ENCODE results near the gene FHOD3. TPM values are rescaled to one million over a fixed set of nuclear protein-coding genes. Genes with fewer than 3 reads are reported as not detected.

Gene FHOD3
- total and polyA plus RNA-seq, 4 donors, result 6.2 to 42.0 (median 20.4) TPM

DNA sequence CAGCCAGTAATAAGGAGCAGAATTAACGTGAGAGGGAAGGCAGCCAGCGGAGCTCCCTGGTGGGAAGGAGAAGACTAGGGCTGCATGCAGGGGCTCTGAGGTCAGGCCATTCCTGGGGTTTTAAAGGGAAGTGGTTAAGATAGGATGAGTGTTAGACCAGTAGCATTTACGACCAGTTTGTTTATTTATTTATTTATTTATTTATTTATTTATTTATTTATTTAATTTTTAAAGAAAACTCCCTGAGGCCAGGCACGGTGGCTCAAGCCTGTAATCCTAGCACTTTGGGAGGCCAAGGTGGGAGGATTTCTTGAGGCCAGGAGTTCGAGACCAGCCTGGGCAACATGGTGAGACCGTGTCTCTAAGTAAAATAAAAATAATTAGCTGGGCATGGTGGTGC is 152.8 kb downstream of the FHOD3 start:
- H3K27ac ChIP-seq (ENCODE audit: low read depth in 1 of 2, low read length in 2 of 2), result no peak overlapping the region
- 67 to 69% methylated on average over 6 of the region's 6 CpGs for WGBS, 2 donors
- no peak overlapping the region for H3K4me3 ChIP-seq (ENCODE audit: low read length in 2 of 2)
- intact Hi-C loops (cut with DNase I), result no loop called here
- peaks cover 2 to 6% of the 10 kb centered on the region in 2 donors for H3K4me1 ChIP-seq (ENCODE audit: control insufficient read depth in 1 of 2, insufficient read depth in 2 of 2, low read length in 2 of 2)
- H3K27me3 ChIP-seq (ENCODE audit: control insufficient read depth in 1 of 2, insufficient read depth in 2 of 2, low read length in 1 of 2), result no peaks in the 10 kb centered on the region
- no peaks in the 10 kb centered on the region for H3K9me3 ChIP-seq (ENCODE audit: control insufficient read depth, low read length)
- ATAC-seq (ENCODE audit: low FRiP score), result no peak
- no peak for DNase-seq
- H3K36me3 ChIP-seq (ENCODE audit: control insufficient read depth in 1 of 2, insufficient read depth in 2 of 2, low read length in 1 of 2), result no peaks in the 10 kb centered on the region

DNA sequence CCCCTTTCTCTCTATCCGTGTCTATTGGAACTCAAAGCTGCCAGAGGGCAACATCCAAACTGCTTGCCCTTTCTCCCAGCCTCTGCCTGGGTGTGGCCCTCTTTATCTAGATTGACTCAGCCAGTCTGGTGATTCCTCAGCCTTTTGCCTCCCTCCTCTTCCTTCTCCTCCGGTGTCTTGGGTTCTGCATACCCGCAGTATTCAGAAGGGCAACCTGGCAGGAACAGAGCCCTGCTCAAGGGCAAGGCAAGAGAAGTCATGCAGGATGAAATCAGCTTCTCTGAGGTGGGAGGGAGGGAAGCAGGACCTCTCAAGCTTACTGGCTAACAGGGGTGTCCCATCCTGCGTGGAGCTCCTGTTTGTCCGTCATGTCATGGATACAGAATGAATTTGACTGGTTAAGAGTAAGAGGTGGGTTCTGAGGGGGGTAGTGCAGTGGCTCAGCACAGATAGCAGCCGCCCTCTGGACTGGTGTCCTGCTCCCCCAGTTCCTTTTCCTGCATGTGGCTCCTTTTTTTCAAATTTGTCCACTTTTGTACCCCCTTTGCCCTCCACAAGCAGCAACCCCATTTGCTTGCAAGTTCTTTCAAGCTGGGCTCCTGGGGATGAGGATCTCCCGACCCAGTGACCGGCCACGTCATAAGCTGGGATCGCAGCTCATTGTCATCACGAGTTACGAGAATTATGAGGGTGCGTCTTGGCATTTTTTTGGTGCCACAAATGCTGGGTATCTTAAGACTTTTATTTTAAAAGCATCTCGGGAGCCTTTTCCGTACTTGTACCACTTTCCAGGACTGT is 154.1 kb downstream of the FHOD3 start:
- ATAC-seq (ENCODE audit: low FRiP score) (no peak), DNase-seq (no peak)
- intact Hi-C loops (cut with DNase I), result no loop called here
- 89% methylated on average over 15 of the region's 15 CpGs for WGBS, 2 donors
- Histone ChIP-seq H3K36me3 (ENCODE audit: control insufficient read depth in 1 of 2, insufficient read depth in 2 of 2, low read length in 1 of 2) (no peaks in the 10 kb centered on the region), H3K4me1 (ENCODE audit: control insufficient read depth in 1 of 2, insufficient read depth in 2 of 2, low read length in 2 of 2) (peaks cover 2 to 6% of the 10 kb centered on the region in 2 donors), H3K27me3 (ENCODE audit: control insufficient read depth in 1 of 2, insufficient read depth in 2 of 2, low read length in 1 of 2) (no peaks in the 10 kb centered on the region), H3K4me3 (ENCODE audit: low read length in 2 of 2) (no peak overlapping the region), H3K27ac (ENCODE audit: low read depth in 1 of 2, low read length in 2 of 2) (no peak overlapping the region), H3K9me3 (ENCODE audit: control insufficient read depth, low read length) (no peaks in the 10 kb centered on the region)

DNA sequence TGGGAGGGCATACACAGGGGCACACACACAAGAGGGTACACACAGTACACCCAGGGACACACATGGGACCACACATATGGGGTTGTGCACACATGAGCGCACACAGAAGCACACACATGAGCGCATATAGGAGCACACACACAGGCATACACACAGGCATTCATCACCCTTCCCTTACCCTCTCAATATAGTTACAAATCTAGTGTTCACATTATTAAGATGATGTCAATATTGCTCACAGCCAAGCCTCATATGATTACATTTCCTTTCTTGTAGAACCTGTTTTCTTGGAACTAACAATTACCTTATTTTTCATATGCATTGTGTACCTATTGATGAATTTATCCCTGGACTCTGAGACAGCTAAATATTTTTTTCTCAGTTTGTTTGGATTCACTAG is 156.7 kb downstream of the FHOD3 start:
- Histone ChIP-seq H3K27ac (ENCODE audit: low read depth in 1 of 2, low read length in 2 of 2) (no peak overlapping the region), H3K4me3 (ENCODE audit: low read length in 2 of 2) (no peak overlapping the region), H3K36me3 (ENCODE audit: control insufficient read depth in 1 of 2, insufficient read depth in 2 of 2, low read length in 1 of 2) (no peaks in the 10 kb centered on the region), H3K9me3 (ENCODE audit: control insufficient read depth, low read length) (no peaks in the 10 kb centered on the region), H3K4me1 (ENCODE audit: control insufficient read depth in 1 of 2, insufficient read depth in 2 of 2, low read length in 2 of 2) (no peaks in the 10 kb centered on the region), H3K27me3 (ENCODE audit: control insufficient read depth in 1 of 2, insufficient read depth in 2 of 2, low read length in 1 of 2) (no peaks in the 10 kb centered on the region)
- intact Hi-C loops (cut with DNase I), result no loop called here
- ATAC-seq (ENCODE audit: low FRiP score) (no peak), DNase-seq (no peak)
- 97 to 100% methylated on average over 2 of the region's 2 CpGs for WGBS, 2 donors

DNA sequence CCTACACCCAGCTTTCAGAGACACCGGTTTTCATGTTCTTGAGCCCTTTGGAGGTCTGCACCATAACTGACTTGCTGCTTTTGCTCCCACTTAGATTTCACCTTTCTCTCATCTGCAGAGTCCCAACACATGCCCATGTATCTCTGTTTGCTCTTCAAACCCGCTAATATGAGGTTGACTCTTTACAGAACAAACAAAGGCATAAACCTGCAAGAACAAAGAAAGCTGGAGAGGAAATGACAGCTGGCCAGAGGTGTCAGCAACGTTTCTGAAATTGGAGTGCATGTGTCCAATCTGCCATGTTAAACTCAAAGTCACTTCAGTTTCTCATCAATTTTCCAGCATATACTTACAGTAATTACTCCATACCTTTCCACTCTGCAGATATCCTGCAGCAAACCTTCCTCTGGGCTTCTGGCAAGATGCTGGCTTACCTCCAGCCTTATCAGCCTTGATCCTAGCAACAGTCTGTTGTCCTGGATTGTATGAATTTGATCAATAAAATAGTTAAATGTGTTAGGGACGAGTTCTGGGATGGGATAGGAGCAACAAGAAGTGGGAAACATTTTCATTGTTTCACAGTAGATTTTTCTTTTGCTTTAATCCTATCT is 157.4 kb downstream of the FHOD3 start:
- H3K36me3 ChIP-seq (ENCODE audit: control insufficient read depth in 1 of 2, insufficient read depth in 2 of 2, low read length in 1 of 2), result no peaks in the 10 kb centered on the region
- no peaks in the 10 kb centered on the region for H3K4me1 ChIP-seq (ENCODE audit: control insufficient read depth in 1 of 2, insufficient read depth in 2 of 2, low read length in 2 of 2)
- H3K4me3 ChIP-seq (ENCODE audit: low read length in 2 of 2), result no peak overlapping the region
- WGBS, 2 donors, result 75 to 77% methylated on average over 4 of the region's 4 CpGs
- no peak for DNase-seq
- no peaks in the 10 kb centered on the region for H3K27me3 ChIP-seq (ENCODE audit: control insufficient read depth in 1 of 2, insufficient read depth in 2 of 2, low read length in 1 of 2)
- no peak overlapping the region for H3K27ac ChIP-seq (ENCODE audit: low read depth in 1 of 2, low read length in 2 of 2)
- H3K9me3 ChIP-seq (ENCODE audit: control insufficient read depth, low read length), result no peaks in the 10 kb centered on the region
- intact Hi-C loops (cut with DNase I), result no loop called here
- no peak for ATAC-seq (ENCODE audit: low FRiP score)

DNA sequence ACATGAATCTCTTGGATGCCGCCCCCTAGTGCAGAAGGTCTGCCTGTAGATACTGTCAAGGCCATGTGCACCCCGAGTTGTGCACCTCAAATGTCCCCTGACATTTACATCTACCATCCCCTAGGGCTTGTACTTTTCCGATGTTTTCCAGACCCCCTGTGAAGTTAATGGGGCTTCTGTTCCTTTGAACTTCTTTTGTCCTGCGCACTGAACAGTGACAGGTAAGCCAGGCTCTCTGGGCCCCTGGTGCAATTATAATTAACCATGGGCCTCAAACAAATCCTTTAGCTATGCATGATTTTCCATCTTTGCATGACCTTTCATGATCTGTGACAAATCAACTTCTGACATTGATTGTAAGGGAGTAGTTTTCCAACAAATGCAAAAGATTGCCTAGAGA is 158.4 kb downstream of the FHOD3 start:
- intact Hi-C loops (cut with DNase I), result no loop called here
- ATAC-seq (ENCODE audit: low FRiP score) (no peak), DNase-seq (no peak)
- Histone ChIP-seq H3K27me3 (ENCODE audit: control insufficient read depth in 1 of 2, insufficient read depth in 2 of 2, low read length in 1 of 2) (no peaks in the 10 kb centered on the region), H3K36me3 (ENCODE audit: control insufficient read depth in 1 of 2, insufficient read depth in 2 of 2, low read length in 1 of 2) (no peaks in the 10 kb centered on the region), H3K4me3 (ENCODE audit: low read length in 2 of 2) (no peak overlapping the region), H3K9me3 (ENCODE audit: control insufficient read depth, low read length) (no peaks in the 10 kb centered on the region), H3K27ac (ENCODE audit: low read depth in 1 of 2, low read length in 2 of 2) (no peak overlapping the region), H3K4me1 (ENCODE audit: control insufficient read depth in 1 of 2, insufficient read depth in 2 of 2, low read length in 2 of 2) (no peaks in the 10 kb centered on the region)
- WGBS, 2 donors, result 93 to 98% methylated on average over 4 of the region's 4 CpGs

DNA sequence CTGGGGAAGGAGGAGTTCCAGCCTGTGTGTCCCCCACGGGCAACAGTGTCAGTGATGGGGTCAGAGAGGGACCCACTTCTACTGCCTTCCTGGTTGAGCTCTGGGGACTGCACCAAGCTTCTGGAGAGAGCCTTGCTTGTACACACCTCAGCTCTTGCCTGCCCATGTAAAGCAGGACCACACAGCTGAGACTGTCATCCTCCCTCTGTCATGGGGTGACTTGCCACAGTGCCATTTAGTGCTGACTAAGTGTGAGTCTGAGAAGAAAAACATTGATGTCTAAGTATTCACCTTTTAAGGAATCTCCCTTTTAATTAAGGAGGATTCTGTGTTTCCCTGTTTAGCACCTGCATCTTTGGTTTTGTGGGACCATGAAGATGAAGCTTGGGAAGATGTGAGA is 159.1 kb downstream of the FHOD3 start:
- DNase-seq (no peak), ATAC-seq (ENCODE audit: low FRiP score) (no peak)
- Histone ChIP-seq H3K36me3 (ENCODE audit: control insufficient read depth in 1 of 2, insufficient read depth in 2 of 2, low read length in 1 of 2) (no peaks in the 10 kb centered on the region), H3K27ac (ENCODE audit: low read depth in 1 of 2, low read length in 2 of 2) (no peak overlapping the region), H3K4me3 (ENCODE audit: low read length in 2 of 2) (no peak overlapping the region), H3K4me1 (ENCODE audit: control insufficient read depth in 1 of 2, insufficient read depth in 2 of 2, low read length in 2 of 2) (no peaks in the 10 kb centered on the region), H3K9me3 (ENCODE audit: control insufficient read depth, low read length) (no peaks in the 10 kb centered on the region), H3K27me3 (ENCODE audit: control insufficient read depth in 1 of 2, insufficient read depth in 2 of 2, low read length in 1 of 2) (no peaks in the 10 kb centered on the region)
- 94 to 100% methylated on average over 1 of the region's 1 CpG for WGBS, 2 donors
- intact Hi-C loops (cut with DNase I), result no loop called here

DNA sequence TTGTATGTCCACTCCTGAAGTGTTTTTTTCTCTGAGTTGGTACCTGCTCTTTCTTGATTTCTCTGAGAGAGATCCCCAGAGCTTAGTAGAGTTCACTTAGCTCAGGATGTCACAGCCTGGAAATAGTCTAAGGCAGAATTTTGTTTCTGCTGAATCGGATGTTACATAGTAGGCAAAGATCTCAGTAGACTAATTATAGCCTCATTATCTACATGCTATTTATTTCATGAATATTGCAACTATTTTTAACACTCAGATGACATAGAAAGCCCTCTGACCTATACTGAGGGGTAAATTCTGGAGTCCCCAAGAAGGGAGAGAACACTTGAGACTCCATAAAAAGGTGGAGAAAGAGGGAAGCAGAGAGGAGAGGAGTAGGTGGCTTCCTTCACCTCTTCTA is 160.2 kb downstream of the FHOD3 start:
- ATAC-seq (ENCODE audit: low FRiP score) (no peak), DNase-seq (no peak)
- Histone ChIP-seq H3K36me3 (ENCODE audit: control insufficient read depth in 1 of 2, insufficient read depth in 2 of 2, low read length in 1 of 2) (no peaks in the 10 kb centered on the region), H3K4me3 (ENCODE audit: low read length in 2 of 2) (no peak overlapping the region), H3K4me1 (ENCODE audit: control insufficient read depth in 1 of 2, insufficient read depth in 2 of 2, low read length in 2 of 2) (peaks cover 0 to 2% of the 10 kb centered on the region in 2 donors), H3K27ac (ENCODE audit: low read depth in 1 of 2, low read length in 2 of 2) (no peak overlapping the region), H3K9me3 (ENCODE audit: control insufficient read depth, low read length) (no peaks in the 10 kb centered on the region), H3K27me3 (ENCODE audit: control insufficient read depth in 1 of 2, insufficient read depth in 2 of 2, low read length in 1 of 2) (no peaks in the 10 kb centered on the region)
- intact Hi-C loops (cut with DNase I), result no loop called here
- whole genome bisulfite sequencing, 2 donors, result 44 to 58% methylated on average over 1 of the region's 1 CpG

DNA sequence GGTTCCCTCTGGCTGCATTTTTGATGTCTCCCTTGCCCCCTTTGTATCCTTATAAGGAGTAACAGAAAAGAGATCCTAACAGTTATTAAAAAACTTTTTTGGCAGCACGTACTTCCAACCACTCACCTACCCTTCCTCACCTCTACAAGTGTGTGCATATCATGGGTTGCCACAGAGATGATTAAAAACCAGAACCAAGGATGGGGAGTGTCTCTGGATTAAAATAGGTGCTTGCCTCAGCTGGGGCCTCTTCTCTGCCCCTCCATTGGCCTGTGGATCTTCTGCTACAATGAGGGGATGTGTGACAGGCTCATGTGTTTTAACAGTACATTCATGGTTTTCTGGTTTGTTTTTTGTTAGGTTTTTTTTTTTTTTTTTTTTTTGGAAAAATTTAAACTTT is 160.8 kb downstream of the FHOD3 start:
- DNase-seq, result no peak
- no peaks in the 10 kb centered on the region for H3K9me3 ChIP-seq (ENCODE audit: control insufficient read depth, low read length)
- peaks cover 0 to 2% of the 10 kb centered on the region in 2 donors for H3K4me1 ChIP-seq (ENCODE audit: control insufficient read depth in 1 of 2, insufficient read depth in 2 of 2, low read length in 2 of 2)
- H3K36me3 ChIP-seq (ENCODE audit: control insufficient read depth in 1 of 2, insufficient read depth in 2 of 2, low read length in 1 of 2), result no peaks in the 10 kb centered on the region
- ATAC-seq (ENCODE audit: low FRiP score), result no peak
- no peak overlapping the region for H3K27ac ChIP-seq (ENCODE audit: low read depth in 1 of 2, low read length in 2 of 2)
- H3K27me3 ChIP-seq (ENCODE audit: control insufficient read depth in 1 of 2, insufficient read depth in 2 of 2, low read length in 1 of 2), result no peaks in the 10 kb centered on the region
- no peak overlapping the region for H3K4me3 ChIP-seq (ENCODE audit: low read length in 2 of 2)
- intact Hi-C loops (cut with DNase I), result no loop called here
- 100% methylated on average over 1 of the region's 1 CpG for WGBS, 2 donors

DNA sequence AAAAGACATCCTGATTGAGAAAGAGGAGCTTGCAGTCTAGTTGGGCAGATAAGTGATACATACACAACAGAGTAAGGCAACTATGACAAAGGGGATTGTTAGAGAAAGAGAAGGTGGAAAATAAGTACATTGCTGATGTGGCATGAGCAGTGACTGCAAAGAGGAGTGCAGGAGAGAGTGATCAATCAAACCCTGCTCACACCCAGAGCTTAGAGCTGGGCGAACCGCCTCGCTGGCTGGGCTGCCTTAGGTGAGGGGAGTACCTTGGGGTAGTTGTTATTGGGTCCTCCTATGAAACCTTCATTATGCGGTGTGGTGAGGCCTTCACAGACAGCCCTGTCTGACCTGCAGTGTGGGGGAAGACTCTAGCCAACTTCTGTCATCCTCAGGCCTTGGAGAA is 161.7 kb downstream of the FHOD3 start:
- H3K36me3 ChIP-seq (ENCODE audit: control insufficient read depth in 1 of 2, insufficient read depth in 2 of 2, low read length in 1 of 2), result no peaks in the 10 kb centered on the region
- DNase-seq (no peak), ATAC-seq (ENCODE audit: low FRiP score) (no peak)
- intact Hi-C loops (cut with DNase I), result no loop called here
- no peak overlapping the region for H3K27ac ChIP-seq (ENCODE audit: low read depth in 1 of 2, low read length in 2 of 2)
- no peak overlapping the region for H3K4me3 ChIP-seq (ENCODE audit: low read length in 2 of 2)
- H3K27me3 ChIP-seq (ENCODE audit: control insufficient read depth in 1 of 2, insufficient read depth in 2 of 2, low read length in 1 of 2), result no peaks in the 10 kb centered on the region
- peaks cover 0 to 2% of the 10 kb centered on the region in 2 donors for H3K4me1 ChIP-seq (ENCODE audit: control insufficient read depth in 1 of 2, insufficient read depth in 2 of 2, low read length in 2 of 2)
- H3K9me3 ChIP-seq (ENCODE audit: control insufficient read depth, low read length), result no peaks in the 10 kb centered on the region
- 95% methylated on average over 4 of the region's 4 CpGs for WGBS, 2 donors
